Neural progenitor cell (in vitro differentiated cells): ENCODE results near the gene CPOX. TPM values are rescaled to one million over a fixed set of nuclear protein-coding genes. Genes with fewer than 3 reads are reported as not detected.

ENCODE experiments used
- DNase-seq: peaks from one replicate; pipeline ENCODE4 v3.0.0-alpha.2; 2016; ENCODE audit warnings: low spot score
- H2AFZ ChIP-seq: fragments of 200-600 bp; sonication (generic); replicated peaks from 2 replicates; pipeline ENCODE4 v1.6.1; 2016; ENCODE audit warnings: antibody characterized with exemption
- H3F3A ChIP-seq: fragments of 200-600 bp; sonication (generic); 2 replicates; pipeline ENCODE4 v1.6.1; 2016; ENCODE audit warnings: antibody characterized with exemption, low read depth
- H3K27ac ChIP-seq: fragments of 200-600 bp; sonication (generic); 2 replicates; pipeline ENCODE4 v1.5.1; 2016; ENCODE audit warnings: mild to moderate bottlenecking
- H3K27me3 ChIP-seq: fragments of 200-600 bp; sonication (generic); 2 replicates; pipeline ENCODE4 v1.6.1; 2016; ENCODE audit warnings: mild to moderate bottlenecking, moderate library complexity
- H3K36me3 ChIP-seq: fragments of 200-600 bp; sonication (generic); 2 replicates; pipeline ENCODE4 v1.5.1; 2016
- H3K4me1 ChIP-seq: fragments of 200-600 bp; sonication (generic); 2 replicates; pipeline ENCODE4 v1.6.1; 2016; ENCODE audit warnings: mixed run types
- H3K4me2 ChIP-seq: fragments of 200-600 bp; sonication (generic); 2 replicates; pipeline ENCODE4 v1.6.1; 2016
- H3K4me3 ChIP-seq: fragments of 200-600 bp; sonication (generic); 2 replicates; pipeline ENCODE4 v1.5.1; 2016
- H3K79me2 ChIP-seq: fragments of 200-600 bp; sonication (generic); 2 replicates; pipeline ENCODE4 v1.6.1; 2016; ENCODE audit warnings: low read depth
- H3K9ac ChIP-seq: fragments of 200-600 bp; sonication (generic); 2 replicates; pipeline ENCODE4 v1.6.1; 2016
- H3K9me3 ChIP-seq: fragments of 200-600 bp; sonication (generic); 2 replicates; pipeline ENCODE4 v1.5.1; 2016; ENCODE audit warnings: low read depth
- H4K20me1 ChIP-seq: fragments of 200-600 bp; sonication (generic); 2 replicates; pipeline ENCODE4 v1.6.1; 2016; ENCODE audit warnings: low read depth
- H3K27ac Mint-ChIP-seq: 3 replicates; pipeline ENCODE4 v1.8.0; 2021; ENCODE audit warnings: mixed read lengths
- H3K27me3 Mint-ChIP-seq: 2 replicates; pipeline ENCODE4 v1.8.0; 2022; ENCODE audit warnings: low read depth, mild to moderate bottlenecking, inconsistent platforms, moderate library complexity, mixed read lengths; ENCODE audit not compliant: insufficient read depth
- H3K36me3 Mint-ChIP-seq: 3 replicates; pipeline ENCODE4 v1.8.0; 2021; ENCODE audit warnings: mixed read lengths
- H3K4me1 Mint-ChIP-seq: 3 replicates; pipeline ENCODE4 v1.8.0; 2021; ENCODE audit warnings: mixed read lengths
- H3K4me3 Mint-ChIP-seq: 3 replicates; pipeline ENCODE4 v1.8.0; 2021; ENCODE audit warnings: mild to moderate bottlenecking, moderate library complexity, mixed read lengths
- H3K9me3 Mint-ChIP-seq: 3 replicates; pipeline ENCODE4 v1.8.0; 2020; ENCODE audit warnings: mixed read lengths
- EZH2 ChIP-seq: fragments of 200-600 bp; sonication (generic); IDR thresholded peaks from 2 replicates; pipeline ENCODE4 v1.6.1; 2017; ENCODE audit warnings: antibody characterized with exemption, mild to moderate bottlenecking, moderate library complexity
- EZH2phosphoT487 ChIP-seq: fragments of 200-600 bp; sonication (generic); IDR thresholded peaks from 2 replicates; pipeline ENCODE4 v1.6.1; 2017; ENCODE audit warnings: antibody characterized with exemption
- total RNA-seq: library from RNA; depleted of rRNA; stranded (reverse); fragments of >200 nt; gene quantifications from 2 replicates; pipeline ENCODE4 v1.2.3, GENCODE V29; 2015; ENCODE audit warnings: low replicate concordance
- TF ChIP-seq, protein P1 (sequence below): fragments of 200-600 bp; sonication (generic); IDR thresholded peaks from 2 replicates; pipeline ENCODE4 v1.5.1; 2017; ENCODE audit warnings: antibody characterized with exemption, mild to moderate bottlenecking

Gene CPOX
- total RNA-seq, 1 donor from 2014 or later = 31.3 TPM

GRCh38 chr3:98596541-98597500, 3.4 kb upstream of the CPOX start:
- Histone ChIP-seq H3K9ac (no peak overlapping the region), H3K4me3 (no peak overlapping the region), H3K4me1 (peaks cover 9% of the 10 kb centered on the region), H2AFZ (no peak overlapping the region), H3K9me3 (no peaks in the 10 kb centered on the region), H3K27ac (no peak overlapping the region), H3K27me3 (no peaks in the 10 kb centered on the region), H3K36me3 (no peaks in the 10 kb centered on the region), H3F3A (peaks cover 5% of the 10 kb centered on the region), H3K79me2 (peaks cover 12% of the 10 kb centered on the region), H3K4me2 (no peak overlapping the region), H4K20me1 (peaks cover 10% of the 10 kb centered on the region)
- H3K9me3 Mint-ChIP-seq = no peaks in the 10 kb centered on the region
- no peak overlapping the region for H3K27ac Mint-ChIP-seq
- no peaks in the 10 kb centered on the region for H3K36me3 Mint-ChIP-seq
- H3K4me1 Mint-ChIP-seq = peaks cover 16% of the 10 kb centered on the region
- no peak for DNase-seq
- H3K4me3 Mint-ChIP-seq = no peak overlapping the region
- peaks cover 3% of the 10 kb centered on the region for H3K27me3 Mint-ChIP-seq
- TF ChIP-seq EZH2phosphoT487 = no peak
- TF ChIP-seq, protein P1, sequence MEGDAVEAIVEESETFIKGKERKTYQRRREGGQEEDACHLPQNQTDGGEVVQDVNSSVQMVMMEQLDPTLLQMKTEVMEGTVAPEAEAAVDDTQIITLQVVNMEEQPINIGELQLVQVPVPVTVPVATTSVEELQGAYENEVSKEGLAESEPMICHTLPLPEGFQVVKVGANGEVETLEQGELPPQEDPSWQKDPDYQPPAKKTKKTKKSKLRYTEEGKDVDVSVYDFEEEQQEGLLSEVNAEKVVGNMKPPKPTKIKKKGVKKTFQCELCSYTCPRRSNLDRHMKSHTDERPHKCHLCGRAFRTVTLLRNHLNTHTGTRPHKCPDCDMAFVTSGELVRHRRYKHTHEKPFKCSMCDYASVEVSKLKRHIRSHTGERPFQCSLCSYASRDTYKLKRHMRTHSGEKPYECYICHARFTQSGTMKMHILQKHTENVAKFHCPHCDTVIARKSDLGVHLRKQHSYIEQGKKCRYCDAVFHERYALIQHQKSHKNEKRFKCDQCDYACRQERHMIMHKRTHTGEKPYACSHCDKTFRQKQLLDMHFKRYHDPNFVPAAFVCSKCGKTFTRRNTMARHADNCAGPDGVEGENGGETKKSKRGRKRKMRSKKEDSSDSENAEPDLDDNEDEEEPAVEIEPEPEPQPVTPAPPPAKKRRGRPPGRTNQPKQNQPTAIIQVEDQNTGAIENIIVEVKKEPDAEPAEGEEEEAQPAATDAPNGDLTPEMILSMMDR = peak; percentile 62

GRCh38 chr3:98596087-98596486, 2.7 kb upstream of the CPOX start:
- H3K9ac ChIP-seq = no peak overlapping the region
- Mint-ChIP-seq H3K27ac (no peak overlapping the region), H3K36me3 (no peaks in the 10 kb centered on the region)

DNA sequence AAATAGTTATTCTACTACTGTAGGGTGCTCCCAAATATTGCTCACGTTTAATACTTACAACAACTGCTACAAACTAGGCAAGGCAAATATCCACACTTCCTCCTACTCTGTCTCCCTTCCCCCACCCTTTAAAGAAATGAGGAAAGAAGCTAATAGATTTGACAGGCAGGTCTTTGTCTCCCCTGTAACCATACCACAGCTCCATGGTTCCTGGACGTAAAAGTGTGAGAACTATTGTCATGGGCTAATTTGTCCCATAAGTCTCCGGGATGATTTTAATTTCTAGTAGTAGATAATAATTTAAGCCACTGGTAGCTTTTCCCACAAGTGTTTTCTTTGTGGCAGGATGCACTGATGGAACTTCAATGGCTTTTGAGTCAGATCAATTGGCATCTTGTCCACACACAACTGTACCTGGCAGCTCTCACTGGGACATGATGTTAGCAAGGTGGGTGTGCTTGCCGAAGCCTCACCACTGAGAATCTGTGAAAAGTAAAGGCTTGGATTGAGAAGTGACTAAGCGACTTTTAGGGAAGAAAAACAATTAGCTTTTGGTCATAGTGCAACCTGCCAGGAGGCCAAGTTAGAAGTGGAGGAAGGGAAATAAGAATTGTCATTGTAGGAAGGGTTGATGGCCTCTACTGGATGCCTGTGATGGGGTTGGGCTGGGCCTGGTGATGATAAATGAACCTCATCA, 1.4 kb upstream of the CPOX start:
- no peak overlapping the region for H3K27ac Mint-ChIP-seq

More at GRCh38 chr3:98596087-98596486, 2.7 kb upstream of the CPOX start:
- no peaks in the 10 kb centered on the region for H3K9me3 ChIP-seq
- no peaks in the 10 kb centered on the region for H3K27me3 ChIP-seq
- no peak overlapping the region for H3K4me2 ChIP-seq
- peaks cover 16% of the 10 kb centered on the region for H4K20me1 ChIP-seq
- no peak for DNase-seq
- H3K36me3 ChIP-seq = no peaks in the 10 kb centered on the region
- peaks cover 21% of the 10 kb centered on the region for H3K4me1 Mint-ChIP-seq
- H3K4me3 Mint-ChIP-seq = no peak overlapping the region
- H3K79me2 ChIP-seq = peaks cover 15% of the 10 kb centered on the region
- H2AFZ ChIP-seq = no peak overlapping the region
- no peak overlapping the region for H3K4me3 ChIP-seq
- H3K9me3 Mint-ChIP-seq = no peaks in the 10 kb centered on the region
- TF ChIP-seq, protein P1 = no peak
- TF ChIP-seq EZH2phosphoT487 = no peak
- TF ChIP-seq EZH2 = no peak
- H3K4me1 ChIP-seq = peaks cover 13% of the 10 kb centered on the region
- peaks cover 3% of the 10 kb centered on the region for H3K27me3 Mint-ChIP-seq
- no peak overlapping the region for H3K27ac ChIP-seq
- peaks cover 5% of the 10 kb centered on the region for H3F3A ChIP-seq

More for the DNA sequence above, 1.4 kb upstream of the CPOX start:
- Mint-ChIP-seq H3K27me3 (peaks cover 3% of the 10 kb centered on the region), H3K36me3 (peaks cover 4% of the 10 kb centered on the region), H3K9me3 (no peaks in the 10 kb centered on the region), H3K4me1 (peaks cover 21% of the 10 kb centered on the region), H3K4me3 (peak overlapping the region; percentile 59)
- H3K9ac ChIP-seq = no peak overlapping the region
- H3K4me2 ChIP-seq = no peak overlapping the region
- peaks cover 13% of the 10 kb centered on the region for H3K4me1 ChIP-seq
- no peaks in the 10 kb centered on the region for H3K36me3 ChIP-seq
- no peak overlapping the region for H3K4me3 ChIP-seq
- no peaks in the 10 kb centered on the region for H3K9me3 ChIP-seq
- no peaks in the 10 kb centered on the region for H3K27me3 ChIP-seq
- H3K79me2 ChIP-seq = peaks cover 15% of the 10 kb centered on the region
- H3F3A ChIP-seq = peaks cover 5% of the 10 kb centered on the region
- TF ChIP-seq EZH2 (no peak), EZH2phosphoT487 (no peak)
- TF ChIP-seq, protein P1 = no peak
- peak overlapping the region; percentile 20 for H2AFZ ChIP-seq
- peaks cover 16% of the 10 kb centered on the region for H4K20me1 ChIP-seq
- no peak for DNase-seq
- H3K27ac ChIP-seq = no peak overlapping the region
